AG20443 (cell line): ENCODE data around the gene FBXL7.
"Not testable (repeated sequence)": the region's sequence is repeated elsewhere in the genome, so short reads cannot be mapped to it uniquely, and the experiment has no call there.

ENCODE experiments used
- DNase-seq: peaks from one replicate; pipeline ENCODE4 v3.0.0; 2012; ENCODE audit warnings: low spot score, mixed read lengths

Gene FBXL7

GRCh38 chr5:15819617-15820016 lies 319.6 kb downstream of the FBXL7 start:
- DNase-seq = no peak

DNA sequence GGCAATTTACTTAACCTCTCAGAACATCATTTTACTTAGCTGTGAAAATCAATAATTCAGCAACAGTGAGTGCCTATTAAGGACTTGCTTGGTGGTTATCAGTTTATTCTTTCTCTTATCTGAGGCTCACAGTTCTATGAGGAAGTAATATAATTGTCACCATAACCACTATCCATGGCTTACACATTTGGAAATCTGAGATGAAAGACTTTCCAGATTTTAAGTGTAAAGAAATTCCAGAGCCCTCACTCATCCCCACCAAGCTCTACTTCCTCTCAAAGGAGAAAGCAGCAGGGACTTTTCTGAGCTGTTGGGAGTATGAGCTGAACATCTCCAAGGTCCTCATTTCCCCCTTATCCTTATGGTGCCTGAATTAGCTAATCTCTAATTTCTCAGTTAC lies 321.5 kb downstream of the FBXL7 start:
- peak; percentile 47 for DNase-seq

GRCh38 chr5:15823398-15823797 lies 323.4 kb downstream of the FBXL7 start:
- DNase-seq = peak; percentile 57

DNA sequence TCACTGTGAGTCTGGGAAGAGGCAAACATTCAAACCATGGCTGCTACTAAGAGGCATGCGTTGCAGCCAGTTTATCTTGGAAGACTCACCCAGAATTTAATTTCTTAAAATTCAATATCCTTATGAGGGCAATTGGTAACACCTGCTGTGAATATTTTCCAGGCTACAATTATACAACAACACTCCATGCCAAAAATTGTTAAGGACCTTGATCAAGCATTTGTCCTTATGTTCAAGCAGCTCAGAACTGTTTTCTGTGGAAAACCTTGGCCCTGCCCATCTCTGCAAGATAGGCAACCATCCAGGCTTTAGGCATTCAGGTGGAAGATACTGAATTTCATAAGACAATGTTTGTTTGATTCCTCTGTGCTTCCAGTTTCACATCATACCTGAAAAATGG lies 327.8 kb downstream of the FBXL7 start:
- DNase-seq = no peak

- DNase-seq = no peak
Measured at GRCh38 chr5:15831408-15831807, 331.4 kb downstream of the FBXL7 start.

DNA sequence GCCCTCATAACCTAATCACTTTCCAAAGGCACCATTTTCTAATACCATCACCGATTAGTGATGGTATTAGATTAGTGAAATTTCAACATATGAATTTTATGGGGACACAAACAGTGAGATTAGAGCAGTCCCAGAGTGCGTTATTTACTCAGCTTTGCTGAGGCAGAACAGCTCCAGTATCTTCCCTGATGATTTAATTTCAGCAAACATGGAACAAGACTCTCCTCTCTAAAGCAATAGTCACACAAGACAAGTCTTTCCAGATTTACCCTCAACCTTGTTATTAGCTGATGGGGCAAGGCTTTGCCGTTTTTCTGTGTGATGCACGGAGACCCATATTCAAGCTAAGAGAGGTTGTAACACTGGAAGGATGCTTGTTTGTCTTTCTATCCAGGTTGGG lies 333.4 kb downstream of the FBXL7 start:
- DNase-seq = no peak

DNA sequence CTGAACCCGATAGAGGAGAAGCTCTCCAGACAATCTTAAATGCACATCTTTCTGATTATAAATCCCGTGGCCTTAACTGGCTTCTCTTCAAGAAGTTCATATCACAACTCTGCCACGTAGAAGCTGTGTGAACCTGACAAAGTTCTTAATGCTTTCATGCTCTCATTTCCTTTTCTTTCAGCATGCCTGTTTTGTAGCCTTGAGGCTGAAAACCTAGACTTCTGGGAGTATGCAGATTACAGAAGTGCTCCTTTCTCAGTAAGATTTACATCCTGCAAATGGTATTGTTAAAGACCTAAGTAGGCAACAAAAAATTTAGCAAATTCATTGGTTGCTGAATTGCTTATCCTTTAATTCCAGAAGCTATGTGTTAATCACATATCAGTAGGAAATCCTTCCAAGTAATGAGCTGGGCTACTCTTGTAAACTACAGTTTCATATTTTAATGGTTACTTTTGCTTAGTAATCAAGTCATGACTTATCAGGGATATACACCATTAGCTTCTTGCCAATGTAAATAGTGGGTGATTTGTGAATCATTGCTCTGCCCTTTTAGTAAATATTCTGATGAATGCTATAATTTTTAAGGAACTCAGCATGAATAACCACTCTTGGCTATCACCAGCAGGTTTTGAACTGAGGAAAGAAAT lies 334.7 kb downstream of the FBXL7 start:
- DNase-seq = peak; percentile 51

- DNase-seq = peak; percentile 22
Measured at GRCh38 chr5:15835514-15835913, 335.5 kb downstream of the FBXL7 start.

DNA sequence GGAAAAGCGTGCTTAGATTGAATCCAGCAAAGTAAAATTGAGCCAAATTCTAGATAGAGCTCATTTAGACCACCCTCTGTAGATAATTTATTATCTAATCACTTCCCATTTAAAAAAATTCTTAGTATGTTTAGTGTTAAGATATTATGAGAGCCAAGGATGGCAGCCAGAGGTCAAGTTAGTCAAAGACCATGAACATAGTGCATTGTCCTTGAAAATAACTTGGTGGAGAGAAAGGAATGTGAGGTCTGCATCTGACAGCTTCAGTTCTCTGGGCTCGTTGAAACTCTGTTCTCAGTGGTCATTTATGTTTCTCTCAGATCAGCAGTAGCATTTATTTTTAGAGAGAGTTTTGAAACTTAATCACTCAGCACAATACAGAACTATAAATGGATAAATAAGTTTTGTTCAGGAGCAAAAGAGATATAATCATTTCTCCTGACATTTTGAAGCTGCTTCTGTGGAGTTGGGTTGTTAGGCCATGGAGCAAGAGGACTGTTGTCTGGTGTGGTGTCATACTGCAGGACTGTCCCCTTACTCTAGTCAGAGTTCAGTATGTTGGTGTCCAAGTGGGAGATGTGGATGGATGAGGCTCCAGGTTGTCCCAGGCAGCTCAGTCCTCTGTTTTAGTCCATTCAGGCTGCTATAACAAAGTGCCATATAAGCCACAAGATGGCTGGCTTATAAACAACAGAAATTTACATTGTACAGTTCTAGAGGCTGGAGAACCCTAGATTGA lies 337.7 kb downstream of the FBXL7 start:
- no peak for DNase-seq

DNA sequence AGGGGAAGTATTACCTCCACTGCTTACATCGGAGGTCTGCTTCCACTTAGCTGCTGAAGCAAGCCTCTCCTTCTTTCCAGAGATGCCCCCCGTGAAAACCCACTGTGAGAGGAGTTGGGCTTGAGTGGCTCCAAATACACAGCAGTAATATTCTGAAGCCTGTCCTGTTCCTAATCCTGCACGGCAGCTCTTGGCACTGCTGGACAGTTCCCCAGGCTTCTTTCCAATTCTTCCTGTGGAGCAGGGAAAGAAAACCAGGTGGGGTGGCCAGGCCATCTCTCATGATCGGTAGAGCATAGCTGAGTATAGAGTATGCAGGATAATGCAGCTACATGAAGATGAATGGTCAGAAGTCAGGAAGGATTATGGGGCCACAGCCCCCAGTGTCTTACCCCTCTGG lies 344.3 kb downstream of the FBXL7 start:
- no peak for DNase-seq

GRCh38 chr5:15844871-15845270 lies 344.9 kb downstream of the FBXL7 start:
- no peak for DNase-seq

DNA sequence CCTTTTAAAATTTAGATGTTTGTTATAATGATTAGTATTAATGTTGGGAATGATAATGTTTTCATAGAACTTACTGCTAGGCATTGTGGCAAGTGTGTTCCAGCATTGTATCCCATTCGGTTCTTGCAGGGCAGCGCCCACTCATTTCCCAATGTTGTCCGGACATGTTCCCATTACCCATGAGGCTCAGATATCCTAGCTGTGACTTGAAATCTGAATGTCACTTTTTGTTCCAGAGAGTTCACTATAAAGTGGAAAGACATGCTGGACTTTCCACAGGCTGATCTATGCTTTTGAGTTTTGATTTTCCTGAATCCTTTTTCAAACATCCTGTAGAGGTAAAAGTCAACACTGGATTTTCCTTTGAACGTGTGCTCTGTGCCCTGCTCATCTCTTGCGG lies 350.6 kb downstream of the FBXL7 start:
- DNase-seq = no peak

DNA sequence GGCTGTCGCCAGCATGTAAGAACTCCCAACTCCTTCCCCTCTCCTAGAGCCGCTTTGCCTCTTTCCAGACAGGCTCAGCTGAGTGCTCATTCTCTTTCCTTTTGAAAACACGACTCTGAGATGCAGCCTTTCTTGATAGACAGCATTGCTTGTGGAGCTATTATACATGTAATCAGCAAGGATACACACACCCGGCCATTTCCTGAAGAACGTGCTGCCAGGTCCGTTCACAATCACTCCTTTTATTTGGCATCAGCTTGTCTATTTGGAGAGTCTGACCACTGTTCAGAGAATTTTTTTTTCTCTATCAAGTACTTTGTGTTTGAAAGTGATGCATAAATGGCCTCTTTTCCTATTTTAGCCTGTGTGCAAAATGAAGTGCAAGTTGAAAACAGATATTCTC lies 351.0 kb downstream of the FBXL7 start:
- DNase-seq = no peak

GRCh38 chr5:15852217-15852616 lies 352.2 kb downstream of the FBXL7 start:
- no peak for DNase-seq

- DNase-seq = no peak
Measured at GRCh38 chr5:15852949-15853348, 353.0 kb downstream of the FBXL7 start.

- no peak for DNase-seq
Measured at GRCh38 chr5:15858326-15858725, 358.3 kb downstream of the FBXL7 start.

DNA sequence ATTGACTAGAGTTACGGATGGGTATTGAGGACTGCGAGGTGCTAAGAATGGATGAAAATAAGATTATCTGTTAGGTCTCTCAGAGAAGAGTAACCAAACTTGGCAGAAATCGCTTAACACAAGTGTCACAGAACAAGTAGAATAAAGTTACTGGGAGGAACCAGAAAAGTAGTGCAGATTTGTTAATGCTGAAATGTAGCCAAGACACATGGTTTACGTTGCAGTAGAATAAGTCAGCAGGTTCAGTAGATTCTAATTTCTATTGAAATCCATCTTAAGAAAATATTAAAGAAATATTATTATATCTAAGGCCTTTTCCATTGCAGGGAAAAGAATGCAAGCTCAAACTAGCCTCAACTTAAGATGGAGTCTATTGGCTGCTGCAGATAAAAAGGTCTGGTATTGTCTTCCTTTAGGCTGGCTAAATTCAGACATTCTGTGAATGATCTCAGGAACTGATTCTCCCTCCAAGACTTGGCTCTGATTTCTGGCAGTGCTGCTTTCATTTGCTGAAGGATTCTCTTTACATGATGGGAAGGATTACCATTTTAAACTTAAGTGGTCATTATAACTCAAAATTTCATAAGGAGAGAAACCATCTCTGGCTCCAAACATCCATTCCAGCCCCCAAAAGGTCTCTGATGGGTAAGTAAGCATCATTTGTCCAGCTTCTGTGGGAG lies 364.7 kb downstream of the FBXL7 start:
- no peak for DNase-seq

DNA sequence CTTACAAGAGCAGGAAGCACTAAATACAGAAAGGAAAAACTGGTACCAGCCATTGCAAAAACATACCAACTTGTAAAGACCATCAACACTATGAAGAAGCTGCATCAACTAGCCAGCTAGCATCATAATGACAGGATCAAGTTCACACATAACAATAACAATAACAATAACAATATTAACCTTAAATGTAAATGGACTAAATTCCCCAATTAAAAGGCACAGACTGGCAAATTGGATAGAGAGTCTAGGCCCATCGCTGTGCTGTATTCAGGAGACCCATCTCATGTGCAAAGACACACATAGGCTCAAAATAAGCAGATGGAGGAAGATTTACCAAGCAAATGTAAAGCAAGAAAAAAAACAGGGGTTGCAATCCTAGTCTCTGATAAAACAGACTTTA lies 372.3 kb downstream of the FBXL7 start:
- not testable (repeated sequence) for DNase-seq

GRCh38 chr5:15877914-15878313 lies 377.9 kb downstream of the FBXL7 start:
- no peak for DNase-seq

DNA sequence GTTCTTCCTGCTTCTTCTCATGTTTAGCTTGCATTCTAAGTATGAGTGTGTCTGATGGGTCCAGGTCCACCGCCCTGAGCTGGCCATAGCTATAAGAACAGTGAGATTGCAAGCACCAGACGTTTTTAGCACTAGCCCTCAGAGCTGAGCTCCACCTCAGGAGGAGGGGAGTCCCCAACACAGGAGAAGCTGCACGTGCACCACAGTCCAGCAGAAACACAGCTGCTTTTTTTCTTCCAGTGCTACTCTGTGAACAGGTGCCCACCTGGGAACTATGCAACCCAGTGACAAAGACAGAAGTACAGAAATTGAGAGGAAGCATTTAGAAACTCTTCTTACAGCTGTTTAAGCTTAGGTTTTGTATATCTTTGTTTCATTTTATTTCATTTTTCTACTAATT lies 380.2 kb downstream of the FBXL7 start:
- DNase-seq = no peak

DNA sequence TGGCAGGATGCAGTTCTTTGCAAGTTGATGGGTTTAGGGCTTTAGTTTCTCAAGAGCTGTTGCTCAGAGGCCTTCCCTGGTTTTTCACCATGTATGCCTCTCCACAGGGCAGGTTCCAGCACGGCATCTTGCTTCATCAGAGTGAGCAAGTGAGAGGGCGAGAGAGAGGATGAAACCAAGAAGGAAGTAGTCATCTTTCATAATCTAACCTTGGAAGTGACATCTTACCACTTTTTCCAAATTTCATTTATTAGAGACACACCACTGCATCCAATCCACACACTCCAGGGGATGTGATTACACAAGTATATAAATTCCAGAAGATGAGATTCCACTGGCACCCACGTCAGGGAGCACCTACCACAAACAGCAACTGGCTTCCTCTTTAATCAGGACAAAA lies 385.2 kb downstream of the FBXL7 start:
- DNase-seq = peak; percentile 30

DNA sequence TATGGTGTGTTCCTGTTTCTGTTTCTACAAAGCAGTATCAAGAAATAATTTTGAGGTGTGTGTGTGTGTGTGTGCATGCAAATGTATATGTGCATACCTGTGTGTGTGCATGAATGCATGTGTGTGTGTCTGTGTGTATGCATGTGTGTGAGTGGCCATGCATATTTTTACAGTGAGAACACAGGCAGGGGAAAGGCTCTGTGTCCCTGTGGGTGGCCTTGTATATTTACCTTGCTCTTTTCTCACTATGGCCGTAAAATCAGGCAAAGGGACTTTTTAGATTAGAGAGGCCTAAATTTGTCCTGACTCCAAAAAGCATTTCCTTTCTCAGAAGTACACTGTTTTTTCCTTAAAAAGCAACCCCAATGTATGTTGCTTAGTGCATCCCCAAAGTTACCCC lies 386.2 kb downstream of the FBXL7 start:
- DNase-seq = no peak

GRCh38 chr5:15887093-15887492 lies 387.1 kb downstream of the FBXL7 start:
- no peak for DNase-seq
